Measurements from ENCODE around the gene C7orf57. TPM values are rescaled to one million over a fixed set of nuclear protein-coding genes. Genes with fewer than 3 reads are reported as not detected.
A peak's percentile ranks its signal among the peaks of the same experiment; 100 is the strongest.

Gene C7orf57
- total and polyA plus RNA-seq, 2 experiments from 2014 or later, result 0.42 to 2.1 TPM

DNA sequence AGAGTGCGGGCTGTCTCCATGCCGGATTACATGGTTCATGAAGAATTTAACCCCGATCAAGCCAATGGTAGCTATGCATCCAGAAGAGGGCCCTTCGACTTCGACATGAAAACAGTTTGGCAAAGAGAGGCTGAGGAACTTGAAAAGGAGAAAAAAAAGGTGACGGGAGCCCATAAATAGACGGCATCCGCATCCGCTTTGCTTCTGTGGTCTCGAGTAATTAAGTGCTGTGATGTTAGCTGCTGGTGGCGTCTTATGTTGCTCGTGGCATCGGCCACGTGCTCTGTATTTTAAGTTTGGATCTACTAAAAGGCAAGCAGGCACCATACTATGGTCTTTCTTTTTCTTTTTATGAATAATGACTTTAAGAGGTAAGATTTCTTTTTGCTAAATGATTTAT is 11.1 kb downstream of the C7orf57 start:
- peaks cover 7% of the 10 kb centered on the region for H3K27me3 Mint-ChIP-seq (ENCODE audit: insufficient read depth, low read depth, poor library complexity)
- no peaks in the 10 kb centered on the region for H3K9me3 Mint-ChIP-seq
- no peaks in the 10 kb centered on the region for H3F3A ChIP-seq (replicated peaks; ENCODE audit: low read depth)
- H3K9me2 ChIP-seq (ENCODE audit: insufficient read depth), result peaks cover 3% of the 10 kb centered on the region
- no peaks in the 10 kb centered on the region for H3K27me3 ChIP-seq (ENCODE audit: insufficient read depth)
- no peaks in the 10 kb centered on the region for H3K79me2 ChIP-seq (replicated peaks; ENCODE audit: insufficient read depth)
- no peaks in the 10 kb centered on the region for H3K36me3 Mint-ChIP-seq (ENCODE audit: low read depth)
- TF ChIP-seq, protein P1, sequence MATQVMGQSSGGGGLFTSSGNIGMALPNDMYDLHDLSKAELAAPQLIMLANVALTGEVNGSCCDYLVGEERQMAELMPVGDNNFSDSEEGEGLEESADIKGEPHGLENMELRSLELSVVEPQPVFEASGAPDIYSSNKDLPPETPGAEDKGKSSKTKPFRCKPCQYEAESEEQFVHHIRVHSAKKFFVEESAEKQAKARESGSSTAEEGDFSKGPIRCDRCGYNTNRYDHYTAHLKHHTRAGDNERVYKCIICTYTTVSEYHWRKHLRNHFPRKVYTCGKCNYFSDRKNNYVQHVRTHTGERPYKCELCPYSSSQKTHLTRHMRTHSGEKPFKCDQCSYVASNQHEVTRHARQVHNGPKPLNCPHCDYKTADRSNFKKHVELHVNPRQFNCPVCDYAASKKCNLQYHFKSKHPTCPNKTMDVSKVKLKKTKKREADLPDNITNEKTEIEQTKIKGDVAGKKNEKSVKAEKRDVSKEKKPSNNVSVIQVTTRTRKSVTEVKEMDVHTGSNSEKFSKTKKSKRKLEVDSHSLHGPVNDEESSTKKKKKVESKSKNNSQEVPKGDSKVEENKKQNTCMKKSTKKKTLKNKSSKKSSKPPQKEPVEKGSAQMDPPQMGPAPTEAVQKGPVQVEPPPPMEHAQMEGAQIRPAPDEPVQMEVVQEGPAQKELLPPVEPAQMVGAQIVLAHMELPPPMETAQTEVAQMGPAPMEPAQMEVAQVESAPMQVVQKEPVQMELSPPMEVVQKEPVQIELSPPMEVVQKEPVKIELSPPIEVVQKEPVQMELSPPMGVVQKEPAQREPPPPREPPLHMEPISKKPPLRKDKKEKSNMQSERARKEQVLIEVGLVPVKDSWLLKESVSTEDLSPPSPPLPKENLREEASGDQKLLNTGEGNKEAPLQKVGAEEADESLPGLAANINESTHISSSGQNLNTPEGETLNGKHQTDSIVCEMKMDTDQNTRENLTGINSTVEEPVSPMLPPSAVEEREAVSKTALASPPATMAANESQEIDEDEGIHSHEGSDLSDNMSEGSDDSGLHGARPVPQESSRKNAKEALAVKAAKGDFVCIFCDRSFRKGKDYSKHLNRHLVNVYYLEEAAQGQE (IDR thresholded peaks at IDR 0.05; ENCODE audit: unreplicated experiment), result no peak
- no peak for TF ChIP-seq POLR2AphosphoS5 (IDR thresholded peaks at IDR 0.05; ENCODE audit: low read depth)
- TF ChIP-seq, protein P2, sequence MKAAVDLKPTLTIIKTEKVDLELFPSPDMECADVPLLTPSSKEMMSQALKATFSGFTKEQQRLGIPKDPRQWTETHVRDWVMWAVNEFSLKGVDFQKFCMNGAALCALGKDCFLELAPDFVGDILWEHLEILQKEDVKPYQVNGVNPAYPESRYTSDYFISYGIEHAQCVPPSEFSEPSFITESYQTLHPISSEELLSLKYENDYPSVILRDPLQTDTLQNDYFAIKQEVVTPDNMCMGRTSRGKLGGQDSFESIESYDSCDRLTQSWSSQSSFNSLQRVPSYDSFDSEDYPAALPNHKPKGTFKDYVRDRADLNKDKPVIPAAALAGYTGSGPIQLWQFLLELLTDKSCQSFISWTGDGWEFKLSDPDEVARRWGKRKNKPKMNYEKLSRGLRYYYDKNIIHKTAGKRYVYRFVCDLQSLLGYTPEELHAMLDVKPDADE (IDR thresholded peaks at IDR 0.05), result no peak
- no peak for TF ChIP-seq ZNF114 (CRISPR knock-in tag; IDR thresholded peaks at IDR 0.05)
- TF ChIP-seq, protein P3, sequence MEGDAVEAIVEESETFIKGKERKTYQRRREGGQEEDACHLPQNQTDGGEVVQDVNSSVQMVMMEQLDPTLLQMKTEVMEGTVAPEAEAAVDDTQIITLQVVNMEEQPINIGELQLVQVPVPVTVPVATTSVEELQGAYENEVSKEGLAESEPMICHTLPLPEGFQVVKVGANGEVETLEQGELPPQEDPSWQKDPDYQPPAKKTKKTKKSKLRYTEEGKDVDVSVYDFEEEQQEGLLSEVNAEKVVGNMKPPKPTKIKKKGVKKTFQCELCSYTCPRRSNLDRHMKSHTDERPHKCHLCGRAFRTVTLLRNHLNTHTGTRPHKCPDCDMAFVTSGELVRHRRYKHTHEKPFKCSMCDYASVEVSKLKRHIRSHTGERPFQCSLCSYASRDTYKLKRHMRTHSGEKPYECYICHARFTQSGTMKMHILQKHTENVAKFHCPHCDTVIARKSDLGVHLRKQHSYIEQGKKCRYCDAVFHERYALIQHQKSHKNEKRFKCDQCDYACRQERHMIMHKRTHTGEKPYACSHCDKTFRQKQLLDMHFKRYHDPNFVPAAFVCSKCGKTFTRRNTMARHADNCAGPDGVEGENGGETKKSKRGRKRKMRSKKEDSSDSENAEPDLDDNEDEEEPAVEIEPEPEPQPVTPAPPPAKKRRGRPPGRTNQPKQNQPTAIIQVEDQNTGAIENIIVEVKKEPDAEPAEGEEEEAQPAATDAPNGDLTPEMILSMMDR (conservative IDR thresholded peaks at IDR 0.05; ENCODE audit: low read depth in 2 of 2), result no peak
- TF ChIP-seq STAT1 (IDR thresholded peaks at IDR 0.05; ENCODE audit: unreplicated experiment), result no peak
- no peak for TF ChIP-seq JUNB (IDR thresholded peaks at IDR 0.05; ENCODE audit: unreplicated experiment)
- TF ChIP-seq NANOG (IDR thresholded peaks at IDR 0.05; ENCODE audit: borderline replicate concordance), result no peak
- TF ChIP-seq EZH2 (IDR thresholded peaks at IDR 0.05; ENCODE audit: low read depth, unreplicated experiment), result no peak
- no peak for TF ChIP-seq EZH2phosphoT487 (IDR thresholded peaks at IDR 0.05; ENCODE audit: unreplicated experiment)
- TF ChIP-seq, protein P4, sequence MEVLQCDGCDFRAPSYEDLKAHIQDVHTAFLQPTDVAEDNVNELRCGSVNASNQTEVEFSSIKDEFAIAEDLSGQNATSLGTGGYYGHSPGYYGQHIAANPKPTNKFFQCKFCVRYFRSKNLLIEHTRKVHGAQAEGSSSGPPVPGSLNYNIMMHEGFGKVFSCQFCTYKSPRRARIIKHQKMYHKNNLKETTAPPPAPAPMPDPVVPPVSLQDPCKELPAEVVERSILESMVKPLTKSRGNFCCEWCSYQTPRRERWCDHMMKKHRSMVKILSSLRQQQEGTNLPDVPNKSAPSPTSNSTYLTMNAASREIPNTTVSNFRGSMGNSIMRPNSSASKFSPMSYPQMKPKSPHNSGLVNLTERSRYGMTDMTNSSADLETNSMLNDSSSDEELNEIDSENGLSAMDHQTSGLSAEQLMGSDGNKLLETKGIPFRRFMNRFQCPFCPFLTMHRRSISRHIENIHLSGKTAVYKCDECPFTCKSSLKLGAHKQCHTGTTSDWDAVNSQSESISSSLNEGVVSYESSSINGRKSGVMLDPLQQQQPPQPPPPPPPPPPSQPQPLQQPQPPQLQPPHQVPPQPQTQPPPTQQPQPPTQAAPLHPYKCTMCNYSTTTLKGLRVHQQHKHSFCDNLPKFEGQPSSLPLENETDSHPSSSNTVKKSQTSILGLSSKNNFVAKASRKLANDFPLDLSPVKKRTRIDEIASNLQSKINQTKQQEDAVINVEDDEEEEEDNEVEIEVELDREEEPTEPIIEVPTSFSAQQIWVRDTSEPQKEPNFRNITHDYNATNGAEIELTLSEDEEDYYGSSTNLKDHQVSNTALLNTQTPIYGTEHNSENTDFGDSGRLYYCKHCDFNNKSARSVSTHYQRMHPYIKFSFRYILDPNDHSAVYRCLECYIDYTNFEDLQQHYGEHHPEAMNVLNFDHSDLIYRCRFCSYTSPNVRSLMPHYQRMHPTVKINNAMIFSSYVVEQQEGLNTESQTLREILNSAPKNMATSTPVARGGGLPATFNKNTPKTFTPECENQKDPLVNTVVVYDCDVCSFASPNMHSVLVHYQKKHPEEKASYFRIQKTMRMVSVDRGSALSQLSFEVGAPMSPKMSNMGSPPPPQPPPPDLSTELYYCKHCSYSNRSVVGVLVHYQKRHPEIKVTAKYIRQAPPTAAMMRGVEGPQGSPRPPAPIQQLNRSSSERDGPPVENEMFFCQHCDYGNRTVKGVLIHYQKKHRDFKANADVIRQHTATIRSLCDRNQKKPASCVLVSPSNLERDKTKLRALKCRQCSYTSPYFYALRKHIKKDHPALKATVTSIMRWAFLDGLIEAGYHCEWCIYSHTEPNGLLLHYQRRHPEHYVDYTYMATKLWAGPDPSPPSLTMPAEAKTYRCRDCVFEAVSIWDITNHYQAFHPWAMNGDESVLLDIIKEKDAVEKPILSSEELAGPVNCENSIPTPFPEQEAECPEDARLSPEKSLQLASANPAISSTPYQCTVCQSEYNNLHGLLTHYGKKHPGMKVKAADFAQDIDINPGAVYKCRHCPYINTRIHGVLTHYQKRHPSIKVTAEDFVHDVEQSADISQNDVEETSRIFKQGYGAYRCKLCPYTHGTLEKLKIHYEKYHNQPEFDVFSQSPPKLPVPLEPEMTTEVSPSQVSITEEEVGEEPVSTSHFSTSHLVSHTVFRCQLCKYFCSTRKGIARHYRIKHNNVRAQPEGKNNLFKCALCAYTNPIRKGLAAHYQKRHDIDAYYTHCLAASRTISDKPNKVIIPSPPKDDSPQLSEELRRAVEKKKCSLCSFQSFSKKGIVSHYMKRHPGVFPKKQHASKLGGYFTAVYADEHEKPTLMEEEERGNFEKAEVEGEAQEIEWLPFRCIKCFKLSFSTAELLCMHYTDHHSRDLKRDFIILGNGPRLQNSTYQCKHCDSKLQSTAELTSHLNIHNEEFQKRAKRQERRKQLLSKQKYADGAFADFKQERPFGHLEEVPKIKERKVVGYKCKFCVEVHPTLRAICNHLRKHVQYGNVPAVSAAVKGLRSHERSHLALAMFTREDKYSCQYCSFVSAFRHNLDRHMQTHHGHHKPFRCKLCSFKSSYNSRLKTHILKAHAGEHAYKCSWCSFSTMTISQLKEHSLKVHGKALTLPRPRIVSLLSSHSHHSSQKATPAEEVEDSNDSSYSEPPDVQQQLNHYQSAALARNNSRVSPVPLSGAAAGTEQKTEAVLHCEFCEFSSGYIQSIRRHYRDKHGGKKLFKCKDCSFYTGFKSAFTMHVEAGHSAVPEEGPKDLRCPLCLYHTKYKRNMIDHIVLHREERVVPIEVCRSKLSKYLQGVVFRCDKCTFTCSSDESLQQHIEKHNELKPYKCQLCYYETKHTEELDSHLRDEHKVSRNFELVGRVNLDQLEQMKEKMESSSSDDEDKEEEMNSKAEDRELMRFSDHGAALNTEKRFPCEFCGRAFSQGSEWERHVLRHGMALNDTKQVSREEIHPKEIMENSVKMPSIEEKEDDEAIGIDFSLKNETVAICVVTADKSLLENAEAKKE (CRISPR knock-in tag; IDR thresholded peaks at IDR 0.05), result no peak
- no peak for TF ChIP-seq ZNF331 (CRISPR knock-in tag; IDR thresholded peaks at IDR 0.05; ENCODE audit: low read depth)
- TF ChIP-seq CREB1 (CRISPR knock-in tag; IDR thresholded peaks at IDR 0.05; ENCODE audit: low read depth), result no peak
- H2AFZ ChIP-seq, result peak overlapping the region; percentile 74; the same call in 1 of the 2 replicates
- ATAC-seq (no peak), DNase-seq (ENCODE audit: low spot score) (peak; percentile 10)
- H3K4me1 ChIP-seq (ENCODE audit: insufficient read depth), result peaks cover 13% of the 10 kb centered on the region
- no peak overlapping the region for H3K27ac Mint-ChIP-seq
- H3K27ac ChIP-seq (ENCODE audit: low read depth), result no peak overlapping the region
- no peak overlapping the region for H3K4me3 ChIP-seq
- no peaks in the 10 kb centered on the region for H4K20me1 ChIP-seq (replicated peaks; ENCODE audit: insufficient read depth)
- no peaks in the 10 kb centered on the region for H3K36me3 ChIP-seq (ENCODE audit: insufficient read depth)
- H3K4me1 Mint-ChIP-seq, result peaks cover 16% of the 10 kb centered on the region
- H3K4me2 ChIP-seq, result no peak overlapping the region
- H3K4me3 Mint-ChIP-seq, result no peak overlapping the region
